ENCODE measurements around the gene HOXA4. TPM values are rescaled to one million over a fixed set of nuclear protein-coding genes. Genes with fewer than 3 reads are reported as not detected.

HOXA4 gene
- total RNA-seq: 9.2 and 14.6 TPM in 2 replicates

DNA sequence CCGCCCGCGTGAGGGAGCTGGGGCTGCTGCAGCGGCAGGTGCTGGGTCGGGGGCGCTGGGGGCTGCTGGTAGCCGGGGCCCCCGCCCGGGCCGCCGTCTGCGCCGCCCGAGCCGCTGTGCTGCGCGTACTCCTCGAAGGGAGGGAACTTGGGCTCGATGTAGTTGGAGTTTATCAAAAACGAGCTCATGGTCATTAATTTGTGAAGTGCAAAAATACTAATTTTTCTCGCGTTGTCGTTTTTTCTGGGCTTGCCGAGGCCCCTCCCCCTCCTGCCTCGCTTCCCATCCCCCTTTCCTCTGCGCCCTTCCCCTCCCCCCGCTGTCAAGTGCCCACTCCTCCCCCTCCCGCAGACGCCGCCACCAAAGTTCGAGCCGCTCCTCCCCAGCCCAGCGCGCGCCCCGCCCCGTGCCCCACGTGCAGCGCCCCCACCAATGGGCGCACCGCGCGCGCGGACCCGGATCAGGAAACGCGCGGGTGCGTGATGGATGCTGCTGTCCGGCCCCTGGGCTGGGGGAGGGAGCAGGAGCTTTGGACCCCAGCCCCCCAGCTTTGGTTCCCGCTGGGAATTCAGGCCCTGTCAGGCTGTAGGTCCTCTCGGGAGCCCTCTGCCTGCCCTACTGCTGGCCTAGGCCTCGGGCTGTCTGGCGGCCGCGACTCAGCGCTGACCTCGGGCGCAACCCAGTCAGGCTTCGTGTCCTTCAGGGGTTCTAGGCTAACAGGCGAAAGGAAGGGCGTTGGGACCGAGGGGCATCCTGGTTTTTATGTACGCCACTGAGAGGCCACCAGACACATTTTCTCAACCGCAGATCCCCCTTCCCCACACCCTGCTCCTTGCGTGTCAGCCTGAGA is at the start of gene HOXA4:
Gene HOXA4 (minus strand): TSS at position 218 of the 850 bp plus-strand sequence. CDS start 24 bp downstream, at position 194.
- no peak for DNase-seq (ENCODE audit: low read depth)
- TF ChIP-seq, protein P1, sequence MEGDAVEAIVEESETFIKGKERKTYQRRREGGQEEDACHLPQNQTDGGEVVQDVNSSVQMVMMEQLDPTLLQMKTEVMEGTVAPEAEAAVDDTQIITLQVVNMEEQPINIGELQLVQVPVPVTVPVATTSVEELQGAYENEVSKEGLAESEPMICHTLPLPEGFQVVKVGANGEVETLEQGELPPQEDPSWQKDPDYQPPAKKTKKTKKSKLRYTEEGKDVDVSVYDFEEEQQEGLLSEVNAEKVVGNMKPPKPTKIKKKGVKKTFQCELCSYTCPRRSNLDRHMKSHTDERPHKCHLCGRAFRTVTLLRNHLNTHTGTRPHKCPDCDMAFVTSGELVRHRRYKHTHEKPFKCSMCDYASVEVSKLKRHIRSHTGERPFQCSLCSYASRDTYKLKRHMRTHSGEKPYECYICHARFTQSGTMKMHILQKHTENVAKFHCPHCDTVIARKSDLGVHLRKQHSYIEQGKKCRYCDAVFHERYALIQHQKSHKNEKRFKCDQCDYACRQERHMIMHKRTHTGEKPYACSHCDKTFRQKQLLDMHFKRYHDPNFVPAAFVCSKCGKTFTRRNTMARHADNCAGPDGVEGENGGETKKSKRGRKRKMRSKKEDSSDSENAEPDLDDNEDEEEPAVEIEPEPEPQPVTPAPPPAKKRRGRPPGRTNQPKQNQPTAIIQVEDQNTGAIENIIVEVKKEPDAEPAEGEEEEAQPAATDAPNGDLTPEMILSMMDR (conservative IDR thresholded peaks at IDR 0.05; ENCODE audit: low read depth, low read length): no peak
- H3K4me3 ChIP-seq (ENCODE audit: low read depth, low read length): peak within 1 kb of the TSS; percentile 72

DNA sequence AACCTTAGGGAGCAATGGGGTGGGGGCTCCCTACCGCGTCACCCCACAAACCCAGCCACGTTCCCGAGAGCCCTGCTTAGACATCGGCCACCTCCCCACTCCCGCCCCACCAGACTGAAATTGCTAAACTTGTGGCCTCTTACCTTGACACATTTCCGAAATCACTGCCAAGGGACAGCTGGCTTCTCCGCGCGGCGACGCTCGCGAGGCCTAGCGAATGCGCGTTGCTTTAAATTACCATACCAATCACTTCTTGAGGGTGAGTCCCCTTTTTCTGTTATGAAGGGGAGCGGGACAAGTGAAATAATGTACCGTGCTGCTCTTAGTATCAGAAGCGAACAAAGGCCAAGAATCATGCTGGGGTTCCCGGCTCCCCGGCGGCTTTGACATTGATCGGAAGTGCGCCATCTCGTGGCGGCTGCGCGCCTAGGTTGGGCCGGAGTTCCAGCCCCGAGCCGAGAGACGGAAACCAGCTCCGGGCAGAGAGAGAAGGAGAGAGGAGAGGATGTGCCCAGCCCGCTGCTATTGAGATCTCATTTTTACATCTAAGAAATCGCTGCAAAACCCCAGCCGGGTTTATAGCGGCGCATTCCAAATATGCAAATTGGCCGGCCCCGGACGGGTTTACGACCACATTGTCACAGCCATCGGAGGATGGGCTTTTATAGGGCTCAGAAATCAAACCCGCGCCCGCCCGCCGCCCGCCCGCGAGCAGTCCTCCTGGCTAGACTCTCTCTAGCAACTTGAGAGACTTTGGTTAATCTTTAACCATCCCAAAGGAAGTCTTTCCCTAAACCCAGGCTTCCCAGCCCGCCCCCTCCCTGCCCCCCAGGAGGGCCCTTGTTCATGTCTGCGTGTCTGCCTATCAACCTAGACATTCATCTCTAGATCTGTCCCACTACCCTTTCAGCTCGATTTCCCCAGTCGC is 49.2 kb upstream of the HOXA4 start:
- no peak for DNase-seq (ENCODE audit: low read depth)
- H3K4me3 ChIP-seq (ENCODE audit: low read depth, low read length): peak overlapping the region; percentile 64
- TF ChIP-seq, protein P1 (conservative IDR thresholded peaks at IDR 0.05; ENCODE audit: low read depth, low read length): peak; percentile 89

DNA sequence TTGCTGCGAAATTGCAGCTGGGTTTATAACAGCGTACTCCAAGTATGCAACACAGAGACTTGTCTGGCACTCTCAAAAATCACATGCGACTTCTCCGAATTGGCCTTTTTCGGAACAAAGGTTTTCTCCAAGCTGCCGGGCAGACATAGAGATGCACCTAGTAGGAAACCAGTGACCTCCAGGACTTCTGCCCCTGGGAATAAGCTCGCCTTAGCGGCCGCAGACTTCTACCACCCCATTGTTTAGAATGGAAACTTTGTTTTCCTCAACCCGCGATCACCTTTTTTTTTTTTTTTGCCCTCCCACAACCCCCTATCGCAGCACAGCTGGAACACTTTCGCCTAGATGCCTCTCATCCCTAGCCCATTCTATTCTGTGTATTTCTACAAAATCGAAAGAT is 48.5 kb upstream of the HOXA4 start:
- DNase-seq (ENCODE audit: low read depth): no peak
- peak overlapping the region; percentile 64 for H3K4me3 ChIP-seq (ENCODE audit: low read depth, low read length)
- TF ChIP-seq, protein P1 (conservative IDR thresholded peaks at IDR 0.05; ENCODE audit: low read depth, low read length): no peak

DNA sequence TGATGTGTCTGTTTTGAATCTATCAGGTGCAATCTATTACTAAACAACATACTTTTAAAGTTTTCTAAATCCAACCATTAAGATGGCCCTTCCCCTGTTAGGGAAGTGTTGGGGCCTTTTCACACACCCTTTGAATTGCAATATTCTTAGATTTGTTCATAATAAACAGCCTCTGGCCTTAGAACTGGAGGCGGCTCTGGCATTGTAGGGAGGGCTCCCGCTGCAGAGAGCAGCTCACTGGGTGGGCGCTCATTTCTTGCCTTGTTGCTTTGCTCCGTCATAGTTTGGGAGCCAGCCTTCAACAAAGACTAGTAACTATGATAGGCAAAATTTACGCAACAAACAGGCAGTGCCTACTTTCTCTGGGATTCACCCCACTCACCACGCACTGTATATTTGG is 47.8 kb upstream of the HOXA4 start:
- no peak for DNase-seq (ENCODE audit: low read depth)
- TF ChIP-seq, protein P1 (conservative IDR thresholded peaks at IDR 0.05; ENCODE audit: low read depth, low read length): no peak
- peak overlapping the region; percentile 64 for H3K4me3 ChIP-seq (ENCODE audit: low read depth, low read length)

DNA sequence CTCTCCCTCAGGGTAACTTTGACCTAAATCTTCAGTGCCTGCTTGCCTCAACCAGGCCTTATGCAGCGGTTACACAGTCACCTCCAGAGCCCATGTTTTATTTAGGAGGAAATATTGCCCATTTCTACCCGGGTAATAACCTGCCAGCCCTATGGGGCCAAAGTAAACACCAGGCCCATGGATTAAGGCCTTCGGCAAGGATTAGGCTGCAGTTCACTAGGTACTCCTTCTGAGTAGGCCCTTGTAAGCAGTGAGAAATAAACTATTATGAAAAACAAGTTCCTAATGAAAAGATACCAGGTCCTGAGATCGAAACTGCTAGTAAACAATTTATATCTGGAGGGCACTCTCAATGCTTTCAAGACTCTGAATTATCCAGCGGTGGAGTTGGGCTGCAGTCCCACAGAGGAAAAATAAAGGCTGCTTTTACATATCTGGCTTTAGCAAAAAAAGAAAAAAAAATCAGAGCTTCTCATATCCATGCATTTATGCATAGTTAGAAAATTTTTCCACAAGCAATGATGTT is 47.3 kb upstream of the HOXA4 start:
- H3K4me3 ChIP-seq (ENCODE audit: low read depth, low read length): peak overlapping the region; percentile 64
- DNase-seq (ENCODE audit: low read depth): no peak

More for the DNA sequence above, 47.3 kb upstream of the HOXA4 start:
- TF ChIP-seq, protein P1 (conservative IDR thresholded peaks at IDR 0.05; ENCODE audit: low read depth, low read length): no peak

All from epithelial cell of proximal tubule (primary cell).